Stimulated activated CD4-positive, alpha-beta T cell treated with anti-CD3 and anti-CD28 coated beads, Interleukin-4, amount 100 ng/mL, for 1 hour (primary cell): ENCODE measurements around the gene RPL38.

ENCODE experiments used
- DNase-seq: peaks from one replicate; pipeline ENCODE4 v3.0.0-alpha.2; 2020

RPL38 gene

DNA sequence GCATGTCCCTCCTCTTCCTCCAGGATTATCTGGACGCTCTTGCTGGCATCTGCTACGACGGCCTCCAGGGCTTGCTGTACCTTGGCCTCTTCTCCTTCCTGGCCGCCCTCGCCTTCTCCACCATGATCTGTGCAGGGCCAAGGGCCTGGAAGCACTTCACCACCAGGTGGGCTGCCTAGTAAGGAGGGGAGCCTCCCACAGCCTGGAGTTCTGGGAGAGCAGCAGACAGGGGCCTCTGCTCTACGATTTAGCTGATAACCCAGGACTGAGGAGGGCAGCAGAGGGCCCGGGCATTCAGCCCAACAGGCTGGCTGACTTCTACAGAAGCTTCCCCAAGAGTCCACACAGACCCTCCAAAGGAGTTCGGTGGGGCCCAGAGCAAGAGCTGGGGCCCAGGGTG lies 48.7 kb downstream of the RPL38 start:
- no peak for DNase-seq

DNA sequence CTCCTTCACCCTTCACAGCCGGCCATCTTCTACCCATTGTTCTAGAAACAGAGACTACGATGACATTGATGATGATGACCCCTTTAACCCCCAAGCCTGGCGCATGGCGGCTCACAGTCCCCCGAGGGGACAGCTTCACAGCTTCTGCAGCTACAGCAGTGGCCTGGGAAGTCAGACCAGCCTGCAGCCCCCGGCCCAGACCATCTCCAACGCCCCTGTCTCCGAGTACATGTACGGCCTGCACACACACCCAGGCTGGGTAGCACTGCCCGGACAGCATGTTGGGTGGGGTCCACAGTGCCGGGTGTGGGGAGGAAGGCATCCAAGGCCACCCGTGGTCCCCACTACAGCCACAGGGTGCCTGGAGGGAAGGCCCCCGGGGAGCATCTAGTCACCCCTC lies 49.6 kb downstream of the RPL38 start:
- DNase-seq: no peak

DNA sequence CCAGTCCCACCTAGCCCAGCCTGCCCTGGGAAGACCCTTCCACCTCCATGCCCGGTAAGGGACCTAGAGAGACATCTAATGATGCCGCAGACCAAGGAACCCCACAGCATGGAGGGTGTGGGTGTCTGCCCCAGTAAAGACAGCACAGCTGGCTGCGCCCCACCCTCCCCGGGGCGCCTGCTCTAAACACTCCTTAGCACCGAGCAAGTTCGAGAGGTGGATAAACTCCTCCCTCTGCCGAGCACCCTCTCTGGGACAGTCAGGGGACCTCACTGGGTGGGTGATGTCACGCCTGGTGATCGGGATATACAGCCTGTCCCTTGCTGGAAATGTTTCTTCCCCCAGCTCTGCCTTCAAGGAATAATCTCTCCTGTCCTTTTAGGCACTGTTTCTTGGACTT lies 53.8 kb downstream of the RPL38 start:
- DNase-seq: no peak

DNA sequence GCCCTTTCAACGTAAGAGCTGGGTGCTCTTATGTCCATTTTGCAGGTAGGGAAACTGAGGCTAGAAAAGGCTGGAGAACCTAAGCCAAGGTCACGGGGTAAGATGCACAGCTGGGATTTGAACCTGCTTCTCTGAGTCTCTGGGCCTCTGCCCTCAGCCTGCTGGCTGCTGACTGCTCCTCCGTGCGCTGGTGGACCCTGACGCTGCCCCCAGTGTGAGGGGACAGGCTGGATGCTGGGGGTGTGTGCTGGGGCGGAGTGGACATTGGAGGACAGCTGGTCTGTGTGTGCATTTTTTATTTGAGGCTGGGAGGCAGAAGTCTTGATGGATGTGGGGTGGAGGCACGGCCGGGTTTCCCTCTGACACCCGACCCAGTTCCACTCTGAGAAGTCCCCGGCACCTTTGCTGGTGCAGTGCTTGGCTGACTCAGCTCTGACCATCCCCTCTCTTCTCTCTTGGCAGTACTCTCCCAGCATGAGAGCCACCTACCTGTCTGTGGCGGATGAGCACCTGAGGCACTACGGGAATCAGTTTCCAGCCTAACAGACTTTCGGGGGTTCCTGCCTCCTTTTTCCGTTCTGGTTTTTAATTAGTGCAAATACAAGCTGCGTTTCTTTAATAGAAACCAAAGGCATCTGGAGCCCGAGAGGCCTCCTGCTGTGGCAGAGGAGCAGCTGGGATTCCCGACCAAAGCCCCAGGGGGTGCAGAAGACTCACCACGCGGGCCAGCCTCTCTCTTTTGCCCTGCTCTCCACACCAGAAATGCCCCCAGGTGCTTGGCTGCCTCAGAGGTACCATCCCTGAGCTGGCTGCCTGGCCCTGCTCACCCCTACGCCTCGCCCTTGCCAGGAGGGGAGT lies 56.4 kb downstream of the RPL38 start:
- DNase-seq: no peak
